ENCODE measurements around the gene CRYBG1. TPM values are rescaled to one million over a fixed set of nuclear protein-coding genes. Genes with fewer than 3 reads are reported as not detected.

The CRYBG1 gene
- polyA plus RNA-seq, 1 donor (not counting 4 experiments of a cell fraction or from before 2014, with no cell fraction given): 54.7 TPM

DNA sequence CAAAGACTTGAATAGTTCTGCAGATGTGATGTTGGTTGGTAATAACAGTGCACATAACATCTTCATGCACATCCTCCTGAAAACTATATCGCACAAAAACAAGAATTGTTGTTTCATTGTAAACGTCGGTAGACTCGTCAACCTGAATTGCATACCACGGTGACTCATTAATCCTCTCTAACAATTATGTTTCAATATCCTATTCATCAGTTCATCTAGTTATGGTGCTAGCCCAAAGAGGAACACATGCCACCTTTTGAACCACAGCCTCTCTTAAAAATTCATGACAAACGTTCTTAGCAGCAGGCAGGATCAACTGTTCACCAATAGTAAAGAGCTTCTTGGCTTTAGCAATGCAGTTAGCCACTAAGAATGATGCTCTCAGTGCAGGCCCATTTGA, 25.0 kb downstream of the CRYBG1 start:
- H3K79me2 ChIP-seq (ENCODE audit: control insufficient read depth, insufficient read depth, low read length): no peaks in the 10 kb centered on the region
- H4K20me1 ChIP-seq (ENCODE audit: control insufficient read depth, extremely low read depth, insufficient read depth, low read length): no peaks in the 10 kb centered on the region
- no peak overlapping the region for H3K4me2 ChIP-seq (ENCODE audit: control insufficient read depth, extremely low read depth, insufficient read depth, low read depth, low read length)
- H3K4me3 ChIP-seq (ENCODE audit: control insufficient read depth in 2 of 3, extremely low read depth in 1 of 3, insufficient read depth in 2 of 3, low read depth in 1 of 3, low read length in 3 of 3): no peak overlapping the region
- H3K36me3 ChIP-seq (ENCODE audit: control insufficient read depth in 2 of 2, extremely low read depth in 1 of 2, insufficient read depth in 2 of 2, low read length in 2 of 2): no peaks in the 10 kb centered on the region
- no peaks in the 10 kb centered on the region for H3K9me1 ChIP-seq (ENCODE audit: control insufficient read depth, extremely low read depth, insufficient read depth, low read length)
- peaks cover 56% of the 10 kb centered on the region for H3K4me1 ChIP-seq (ENCODE audit: control insufficient read depth, extremely low read depth, insufficient read depth, low read length)
- H3K9ac ChIP-seq (ENCODE audit: control insufficient read depth, extremely low read depth, insufficient read depth, low read length): no peak overlapping the region
- H3K27ac ChIP-seq (ENCODE audit: control insufficient read depth, insufficient read depth, low read length): no peak overlapping the region
- TF ChIP-seq EZH2 (IDR thresholded peaks at IDR 0.05; ENCODE audit: low read length) (no peak), CTCF (optimal IDR thresholded peaks at IDR 0.05 in 1 of 3, IDR thresholded peaks at IDR 0.05 in 1 of 3, conservative IDR thresholded peaks at IDR 0.05 in 1 of 3; ENCODE audit: extremely low read depth in 1 of 3, insufficient read depth in 2 of 3, low read length in 3 of 3) (no peak)
- DNase-seq (ENCODE audit: low read depth, low spot score) (no peak), FAIRE-seq (no peak)
- no peaks in the 10 kb centered on the region for H3K27me3 ChIP-seq (ENCODE audit: control insufficient read depth, extremely low read depth, insufficient read depth, low read length)
- no peak overlapping the region for H2AFZ ChIP-seq (ENCODE audit: control insufficient read depth, low read length)
- no peaks in the 10 kb centered on the region for H3K9me3 ChIP-seq (ENCODE audit: control insufficient read depth, low read depth, low read length)
- dilution Hi-C loops (cut with MboI; ENCODE audit: extremely low pct_ligation_motif_present, low sequenced_read_pairs): no loop called here

DNA sequence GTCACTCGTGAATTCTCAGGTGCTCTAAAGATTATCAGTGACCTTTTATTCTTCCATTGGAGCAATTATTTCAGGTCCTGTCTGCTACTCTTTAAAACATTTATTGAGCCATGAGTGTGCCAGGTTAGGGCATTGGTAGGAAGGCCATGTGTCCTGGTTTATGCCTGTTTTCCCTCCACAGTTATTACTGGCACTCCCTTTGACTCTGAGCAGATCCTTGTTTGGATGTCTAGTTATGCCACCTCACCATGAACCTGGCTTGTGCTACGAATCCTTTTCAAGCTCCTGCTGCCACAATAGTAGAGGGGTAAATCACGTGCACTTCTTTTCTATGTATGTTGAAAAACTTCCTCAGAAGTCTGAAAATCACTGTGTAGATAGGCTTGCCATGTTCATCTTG, 27.4 kb downstream of the CRYBG1 start:
- dilution Hi-C loops (cut with MboI; ENCODE audit: extremely low pct_ligation_motif_present, low sequenced_read_pairs): no loop called here

More for the DNA sequence above, 27.4 kb downstream of the CRYBG1 start:
- Histone ChIP-seq H3K9me3 (ENCODE audit: control insufficient read depth, low read depth, low read length) (no peaks in the 10 kb centered on the region), H3K36me3 (ENCODE audit: control insufficient read depth in 2 of 2, extremely low read depth in 1 of 2, insufficient read depth in 2 of 2, low read length in 2 of 2) (no peaks in the 10 kb centered on the region), H3K4me3 (ENCODE audit: control insufficient read depth in 2 of 3, extremely low read depth in 1 of 3, insufficient read depth in 2 of 3, low read depth in 1 of 3, low read length in 3 of 3) (no peak overlapping the region), H3K27ac (ENCODE audit: control insufficient read depth, insufficient read depth, low read length) (no peak overlapping the region), H4K20me1 (ENCODE audit: control insufficient read depth, extremely low read depth, insufficient read depth, low read length) (no peaks in the 10 kb centered on the region), H3K79me2 (ENCODE audit: control insufficient read depth, insufficient read depth, low read length) (peaks cover 8% of the 10 kb centered on the region), H3K4me2 (ENCODE audit: control insufficient read depth, extremely low read depth, insufficient read depth, low read depth, low read length) (no peak overlapping the region), H3K9ac (ENCODE audit: control insufficient read depth, extremely low read depth, insufficient read depth, low read length) (no peak overlapping the region), H2AFZ (ENCODE audit: control insufficient read depth, low read length) (no peak overlapping the region), H3K27me3 (ENCODE audit: control insufficient read depth, extremely low read depth, insufficient read depth, low read length) (no peaks in the 10 kb centered on the region), H3K4me1 (ENCODE audit: control insufficient read depth, extremely low read depth, insufficient read depth, low read length) (peaks cover 32% of the 10 kb centered on the region), H3K9me1 (ENCODE audit: control insufficient read depth, extremely low read depth, insufficient read depth, low read length) (no peaks in the 10 kb centered on the region)
- FAIRE-seq (peak; percentile 34), DNase-seq (ENCODE audit: low read depth, low spot score) (no peak)
- TF ChIP-seq EZH2 (IDR thresholded peaks at IDR 0.05; ENCODE audit: low read length): no peak
- no peak for TF ChIP-seq CTCF (optimal IDR thresholded peaks at IDR 0.05 in 1 of 3, IDR thresholded peaks at IDR 0.05 in 1 of 3, conservative IDR thresholded peaks at IDR 0.05 in 1 of 3; ENCODE audit: extremely low read depth in 1 of 3, insufficient read depth in 2 of 3, low read length in 3 of 3)
